GM19099 (cell line): ENCODE measurements around the gene FCRL4.
A peak's percentile ranks its signal among the peaks of the same experiment; 100 is the strongest.

ENCODE experiments used
- POLR2A ChIP-seq: IDR thresholded peaks from 3 replicates; pipeline ENCODE4 v1.6.1; 2011; ENCODE audit warnings: low read depth; ENCODE audit not compliant: insufficient read length; ENCODE audit errors: extremely low read depth

Gene FCRL4

DNA sequence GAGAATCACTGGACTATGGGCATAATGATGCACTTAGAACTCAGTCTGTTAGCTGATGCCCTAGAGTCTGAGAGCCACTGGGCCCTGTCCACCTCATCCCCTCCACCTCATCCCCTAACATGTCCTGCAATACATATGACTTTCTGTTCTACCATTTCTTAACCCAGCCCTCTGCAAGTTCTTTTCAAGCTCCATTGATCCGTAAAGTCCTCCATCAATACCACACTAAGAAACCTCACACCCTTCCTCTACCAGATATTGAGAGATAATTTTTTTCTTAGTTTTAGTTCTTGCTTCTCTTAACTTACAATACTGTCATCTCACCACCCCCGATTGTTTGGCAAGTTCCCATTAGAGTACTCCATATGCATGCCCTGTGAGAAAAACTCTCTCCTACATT is 22.1 kb downstream of the FCRL4 start:
- TF ChIP-seq POLR2A, result no peak

DNA sequence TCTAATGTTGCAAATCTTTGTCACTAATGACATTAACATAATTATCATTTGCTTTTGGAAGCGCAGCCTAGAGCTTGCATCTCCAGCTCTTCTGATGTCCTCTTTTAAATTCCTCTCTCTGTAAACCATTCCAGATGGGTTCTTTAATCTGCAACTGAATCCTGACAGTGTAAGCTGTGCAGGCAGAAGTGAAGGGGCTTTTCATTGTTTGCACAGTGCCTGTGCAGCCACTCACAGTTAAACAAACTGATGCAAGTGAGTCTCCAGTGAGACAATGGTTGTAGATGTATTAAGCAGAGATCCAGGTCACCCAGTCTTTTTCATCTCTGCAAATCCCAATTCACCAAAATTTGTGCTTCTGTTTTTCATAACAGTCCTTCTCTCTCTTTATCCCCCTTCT is 23.0 kb downstream of the FCRL4 start:
- no peak for TF ChIP-seq POLR2A

GRCh38 chr1:157566484-157567300 is 31.2 kb downstream of the FCRL4 start:
- no peak for TF ChIP-seq POLR2A

DNA sequence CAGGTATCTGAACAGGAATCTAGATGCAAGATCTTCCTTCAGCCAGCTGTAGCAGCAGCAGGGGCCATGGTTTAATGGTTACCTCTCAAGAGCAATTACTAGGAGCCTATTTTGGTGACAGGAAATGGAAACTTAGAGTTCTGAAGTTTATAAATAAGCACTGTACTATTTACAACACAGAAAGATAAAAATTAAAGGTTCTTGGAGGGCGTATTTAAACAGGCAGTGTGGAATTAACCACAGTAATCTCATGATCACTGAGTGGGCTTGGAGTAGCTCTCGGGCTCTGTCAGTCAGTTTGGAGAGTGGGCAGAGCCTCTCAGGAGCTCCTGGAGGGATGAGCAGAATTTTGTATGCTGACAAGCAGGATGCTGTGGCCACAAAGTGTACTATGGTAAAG is 35.4 kb downstream of the FCRL4 start:
- peak; percentile 48 for TF ChIP-seq POLR2A

DNA sequence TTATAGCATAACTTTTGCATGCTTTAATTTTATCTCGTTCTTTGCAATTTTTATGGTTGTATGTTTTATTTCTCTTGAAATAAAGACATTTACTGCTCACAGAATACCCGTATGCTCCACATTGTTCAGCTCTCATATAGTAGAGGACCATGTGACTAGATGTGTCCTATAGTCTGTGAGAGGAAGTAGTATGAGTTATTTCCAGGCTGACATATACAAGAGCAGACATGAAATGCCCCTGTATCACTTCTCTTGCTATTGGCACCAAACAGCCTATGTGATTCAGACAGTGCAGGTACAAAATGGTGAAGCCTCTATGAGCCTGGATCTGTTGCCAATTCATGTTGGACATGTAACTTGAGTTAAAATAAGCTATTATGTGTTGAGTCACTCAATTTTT is 39.8 kb downstream of the FCRL4 start:
- TF ChIP-seq POLR2A, result no peak

DNA sequence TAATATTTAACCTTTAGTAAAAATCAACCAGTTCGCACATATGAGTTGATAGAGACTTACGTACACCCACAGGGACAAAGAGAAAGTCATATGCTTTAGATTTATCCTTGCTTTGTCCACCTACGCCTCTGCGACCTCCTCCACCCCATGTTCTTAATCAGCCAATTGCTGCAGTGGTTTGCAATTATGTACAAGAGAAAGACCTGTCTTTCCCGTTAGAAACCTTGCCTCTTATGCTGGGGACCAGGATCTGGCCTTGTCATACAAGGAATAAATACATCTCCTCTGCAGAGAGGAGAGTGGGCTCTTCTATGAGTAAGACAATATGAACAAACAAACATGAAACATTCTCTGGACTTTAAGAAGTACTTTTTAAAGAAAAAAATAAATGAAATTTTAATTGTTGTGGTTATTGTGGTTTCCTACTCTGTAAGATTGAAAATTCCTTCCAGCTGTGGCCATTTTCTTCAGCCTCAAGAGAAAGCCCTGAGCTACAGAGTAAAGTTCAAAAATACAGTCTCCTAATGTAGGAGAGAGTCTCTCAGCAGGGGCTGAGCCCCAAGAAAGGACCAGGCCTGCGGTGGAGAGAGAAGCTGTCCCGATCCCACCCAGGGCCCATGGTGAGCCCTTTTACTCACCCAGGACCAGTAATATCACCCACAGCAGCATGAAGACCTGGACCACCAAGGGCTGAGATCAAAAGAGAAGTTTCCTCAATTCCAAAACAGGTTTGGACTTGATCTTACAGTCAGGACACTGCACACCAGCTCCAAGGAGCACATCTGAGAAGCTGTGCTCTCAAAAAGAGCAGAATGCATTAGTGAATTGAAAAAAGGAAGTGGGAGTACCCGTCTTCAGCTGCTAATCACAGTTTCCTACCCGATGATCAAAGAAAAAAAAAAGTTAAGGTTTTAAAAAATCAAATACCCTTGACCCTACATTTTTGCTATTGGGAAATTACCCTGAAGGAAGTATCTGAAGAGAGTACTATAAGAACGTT is 45.9 kb downstream of the FCRL4 start, which contains the start of gene FCRL5:
FCRL5 (minus strand) TSS at position 822 of the 1,000 bp plus-strand sequence; CDS start at position 669, 153 bp downstream.
- peak; percentile 68 for TF ChIP-seq POLR2A

GRCh38 chr1:157542676-157543075 is 55.2 kb downstream of the FCRL4 start:
- no peak for TF ChIP-seq POLR2A

DNA sequence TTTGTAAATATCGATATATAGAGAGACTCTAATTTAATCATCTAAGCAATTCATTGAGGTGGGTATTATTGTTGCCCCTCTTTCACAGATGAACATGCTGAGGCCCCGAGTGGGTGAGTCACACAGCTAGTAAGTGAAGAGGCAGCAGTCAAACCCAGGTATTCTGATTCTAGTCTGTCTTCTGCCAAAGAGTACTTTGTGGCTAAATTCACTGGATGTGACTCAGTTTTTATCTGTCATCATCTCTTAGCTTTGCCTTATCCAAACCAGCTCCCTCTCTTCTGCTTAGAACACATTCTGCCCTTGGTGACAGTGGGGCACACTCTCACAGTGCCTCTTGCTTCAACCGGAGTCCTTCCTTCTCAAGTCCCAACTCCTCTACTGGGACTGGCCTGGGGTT is 57.0 kb downstream of the FCRL4 start:
- TF ChIP-seq POLR2A, result no peak

- no peak for TF ChIP-seq POLR2A
These were observed 57.6 kb downstream of the FCRL4 start for GRCh38 chr1:157540160-157540748.

DNA sequence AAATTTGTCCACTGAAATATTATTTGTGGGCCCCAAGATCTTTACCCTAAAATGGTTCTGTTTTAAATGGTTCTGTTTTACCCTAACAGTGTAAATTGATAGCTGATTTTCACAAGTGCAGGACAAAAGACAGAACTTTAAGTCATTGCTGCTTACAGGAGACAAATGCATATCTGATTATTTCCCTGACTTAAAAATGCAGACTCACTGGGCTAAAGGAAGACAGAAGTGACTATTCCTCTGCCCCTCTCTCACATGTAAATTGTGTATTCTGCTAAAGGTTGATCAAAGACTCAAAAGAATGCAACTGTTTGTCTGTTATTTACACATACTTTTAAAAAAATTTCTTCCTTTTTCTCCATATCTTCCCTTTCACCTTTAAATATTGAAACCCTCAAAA is 58.3 kb downstream of the FCRL4 start:
- TF ChIP-seq POLR2A, result no peak

DNA sequence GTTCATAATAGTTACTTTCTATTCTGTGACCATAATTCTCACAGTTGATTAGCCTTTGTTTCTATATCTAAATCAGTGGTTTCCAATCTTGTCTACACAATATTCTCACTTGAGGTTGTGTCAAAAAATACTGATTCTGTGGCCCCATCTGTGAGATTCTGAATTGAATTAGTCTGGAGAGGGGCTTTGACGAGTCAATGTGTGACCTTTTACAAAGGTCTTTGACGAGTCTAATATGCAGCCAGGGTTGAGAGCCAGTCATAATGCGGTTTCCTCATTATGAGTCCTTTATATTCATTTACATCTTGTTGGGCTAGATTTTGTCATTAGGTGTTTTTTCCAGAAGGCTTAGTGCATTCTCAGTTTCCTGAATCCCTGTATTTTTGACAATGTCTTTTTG is 65.3 kb downstream of the FCRL4 start:
- TF ChIP-seq POLR2A, result no peak

DNA sequence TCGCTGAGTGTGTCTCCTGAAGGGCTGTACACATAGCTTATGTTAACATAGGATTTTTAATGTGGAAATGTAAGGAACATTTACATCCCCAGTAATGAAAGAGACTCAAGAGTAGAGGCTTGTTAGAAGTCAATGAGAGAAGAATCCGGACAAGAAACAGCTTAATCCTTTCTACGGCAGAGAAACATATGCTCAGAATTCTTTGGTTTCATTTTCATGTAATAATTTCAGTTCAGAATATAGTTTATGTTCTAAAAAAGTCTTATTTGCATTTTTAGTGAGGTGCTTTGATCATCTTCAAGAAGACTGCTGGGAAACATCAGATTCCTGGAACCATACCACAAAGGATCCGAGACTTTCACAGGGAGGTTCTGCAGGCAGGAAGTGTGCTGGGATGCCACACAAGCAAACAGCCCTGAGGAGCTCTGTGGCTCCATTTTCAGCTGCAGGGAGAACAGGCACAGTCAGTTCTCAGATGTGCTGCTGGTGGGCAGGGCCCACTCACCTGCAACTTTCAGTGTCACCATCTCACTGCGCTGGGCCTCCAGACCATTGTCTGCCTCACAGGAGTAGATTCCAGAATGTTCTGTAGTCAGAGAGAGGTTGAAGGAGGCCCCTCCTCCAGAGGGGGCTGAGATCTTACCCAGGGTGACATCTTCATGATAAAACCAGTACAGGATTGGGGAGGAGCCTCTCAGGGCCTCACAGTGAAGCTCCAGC is 74.0 kb downstream of the FCRL4 start:
- peak; percentile 25 for TF ChIP-seq POLR2A
